Uterus (tissue), 4 donors: ENCODE data around the gene CFAP251. TPM values are rescaled to one million over a fixed set of nuclear protein-coding genes. Genes with fewer than 3 reads are reported as not detected.

ENCODE experiments used
- DNase-seq, 2 donors: peaks; one replicate each; pipeline ENCODE4 v3.0.0-alpha.2; 2019 to 2020
- H3K27ac ChIP-seq, 2 donors: fragments of 200-600 bp; sonication (generic); 1 replicate in 1 of 2; 2 replicates in 1 of 2; pipeline ENCODE4 v1.5.1; 2016 to 2018
- H3K27me3 ChIP-seq, 2 donors: fragments of 200-600 bp; sonication (generic); one replicate each; pipeline ENCODE4 v1.5.1; 2018 to 2019; ENCODE audit warnings: control low read depth in 1 of 2
- H3K36me3 ChIP-seq, 2 donors: fragments of 200-600 bp; sonication (generic); one replicate each; pipeline ENCODE4 v1.5.1; 2019; ENCODE audit warnings: control low read depth in 1 of 2
- H3K4me1 ChIP-seq, 2 donors: fragments of 200-600 bp; sonication (generic); one replicate each; pipeline ENCODE4 v1.5.1; 2018 to 2019; ENCODE audit warnings: control low read depth in 1 of 2
- H3K4me3 ChIP-seq, 2 donors: fragments of 200-600 bp; sonication (generic); 1 replicate in 1 of 2; 2 replicates in 1 of 2; pipeline ENCODE4 v1.5.1; 2018 to 2019; ENCODE audit warnings: mild to moderate bottlenecking in 1 of 2
- H3K9me3 ChIP-seq, 2 donors: fragments of 200-600 bp; sonication (generic); one replicate each; pipeline ENCODE4 v1.5.1; 2019; ENCODE audit warnings: control low read depth in 1 of 2
- POLR2A ChIP-seq, 2 donors: fragments of 450-650 bp; IDR thresholded peaks; one replicate each; pipeline ENCODE4 v1.6.1; 2016; ENCODE audit warnings: antibody characterized with exemption in 2 of 2, mild to moderate bottlenecking in 1 of 2, moderate library complexity in 1 of 2
- intact Hi-C: fragments of 100-400 bp; cut with DNase I; formaldehyde crosslinking; loops from one replicate; pipeline ENCODE4 v1.15.1; 2023; ENCODE audit warnings: low total_unique reads
- total RNA-seq, 4 donors: library from RNA; depleted of rRNA in 3 of 4; stranded (reverse); fragments of >200 nt in 3 of 4; gene quantifications; one replicate each; pipeline versions ENCODE4 v1.1.0 to v1.2.4, GENCODE V29; 2014 to 2023
- TF ChIP-seq, protein P1 (sequence below), 4 experiments: fragments of 200-600 bp in 2 of 4; fragments of 450-650 bp in 2 of 4; sonication (generic) in 2 of 4; IDR thresholded peaks; one replicate each; pipeline ENCODE4 v1.5.1; 2016 to 2019; ENCODE audit warnings: antibody characterized with exemption in 4 of 4, mild to moderate bottlenecking in 2 of 4, moderate library complexity in 1 of 4
- donor health status: DM: yes; HTN: yes; CAD: no.

The CFAP251 gene
- total RNA-seq, 4 donors from 2014 or later, result 5.9 to 135 (median 12.7) TPM

DNA sequence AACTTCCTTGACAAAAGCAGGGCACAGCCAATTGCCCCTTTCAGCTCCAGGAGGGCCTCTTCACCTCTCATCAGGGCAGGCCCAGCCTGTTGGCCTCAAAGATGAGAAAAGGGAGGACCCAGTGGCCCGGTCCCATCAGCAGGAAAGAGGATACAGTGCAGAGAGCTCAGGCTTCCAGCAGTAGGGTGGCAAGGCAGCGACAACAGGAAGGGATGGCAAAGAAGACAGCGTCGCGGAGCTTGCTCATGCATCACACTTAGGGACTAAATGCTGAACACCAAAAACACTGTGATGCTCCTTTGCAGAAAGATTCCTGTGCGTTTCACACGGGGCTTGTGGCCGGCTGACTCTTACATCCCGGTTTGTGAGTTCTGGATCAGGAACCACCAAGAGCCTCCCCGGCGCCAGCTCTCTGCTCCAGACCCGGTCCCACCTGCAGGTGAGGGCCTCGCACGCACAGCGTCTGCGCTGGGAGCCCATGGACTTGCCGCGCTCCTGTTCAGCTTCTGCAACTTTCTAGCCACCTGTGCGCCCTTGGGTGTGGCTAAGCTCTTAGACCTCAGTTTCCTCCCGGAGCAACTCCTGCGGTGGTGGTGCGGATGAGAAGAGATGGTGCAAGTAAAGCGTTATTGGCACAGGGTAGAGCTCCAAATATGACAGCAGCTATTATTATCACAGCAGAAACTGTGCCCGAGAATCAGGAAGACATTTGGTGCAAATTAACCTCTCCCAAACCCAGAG, 88.0 kb downstream of the CFAP251 start:
- Histone ChIP-seq H3K4me1 (peaks cover 0 to 6% of the 10 kb centered on the region in 2 donors), H3K27me3 (no peaks in the 10 kb centered on the region), H3K9me3 (no peaks in the 10 kb centered on the region), H3K4me3 (no peak overlapping the region), H3K36me3 (no peaks in the 10 kb centered on the region), H3K27ac (no peak overlapping the region)
- intact Hi-C loops, result no loop called here
- TF ChIP-seq POLR2A (IDR thresholded peaks at IDR 0.05), result no peak
- TF ChIP-seq, protein P1, sequence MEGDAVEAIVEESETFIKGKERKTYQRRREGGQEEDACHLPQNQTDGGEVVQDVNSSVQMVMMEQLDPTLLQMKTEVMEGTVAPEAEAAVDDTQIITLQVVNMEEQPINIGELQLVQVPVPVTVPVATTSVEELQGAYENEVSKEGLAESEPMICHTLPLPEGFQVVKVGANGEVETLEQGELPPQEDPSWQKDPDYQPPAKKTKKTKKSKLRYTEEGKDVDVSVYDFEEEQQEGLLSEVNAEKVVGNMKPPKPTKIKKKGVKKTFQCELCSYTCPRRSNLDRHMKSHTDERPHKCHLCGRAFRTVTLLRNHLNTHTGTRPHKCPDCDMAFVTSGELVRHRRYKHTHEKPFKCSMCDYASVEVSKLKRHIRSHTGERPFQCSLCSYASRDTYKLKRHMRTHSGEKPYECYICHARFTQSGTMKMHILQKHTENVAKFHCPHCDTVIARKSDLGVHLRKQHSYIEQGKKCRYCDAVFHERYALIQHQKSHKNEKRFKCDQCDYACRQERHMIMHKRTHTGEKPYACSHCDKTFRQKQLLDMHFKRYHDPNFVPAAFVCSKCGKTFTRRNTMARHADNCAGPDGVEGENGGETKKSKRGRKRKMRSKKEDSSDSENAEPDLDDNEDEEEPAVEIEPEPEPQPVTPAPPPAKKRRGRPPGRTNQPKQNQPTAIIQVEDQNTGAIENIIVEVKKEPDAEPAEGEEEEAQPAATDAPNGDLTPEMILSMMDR (IDR thresholded peaks at IDR 0.05), result no peak
- DNase-seq, result no peak

DNA sequence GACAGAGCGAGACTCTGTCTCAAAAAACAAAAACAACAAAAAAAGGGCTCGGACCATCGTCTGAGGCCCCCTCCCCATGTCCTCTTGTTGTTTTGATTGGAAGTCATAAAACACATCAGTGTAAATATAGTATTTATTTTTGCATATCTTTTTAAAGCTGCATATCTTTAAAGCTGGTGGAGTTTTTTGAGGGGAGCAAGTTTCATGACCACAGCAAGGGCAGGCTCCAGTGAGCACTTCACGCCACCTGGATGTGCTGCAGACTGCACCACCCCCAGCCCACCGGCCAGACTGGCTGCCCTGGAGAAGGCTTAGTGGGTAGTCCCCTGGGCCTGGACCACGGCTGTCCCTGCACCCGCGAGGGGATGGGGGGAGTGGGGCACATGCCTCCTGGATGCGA, 91.3 kb downstream of the CFAP251 start:
- no peak for TF ChIP-seq POLR2A (IDR thresholded peaks at IDR 0.05)
- TF ChIP-seq, protein P1 (IDR thresholded peaks at IDR 0.05), result no peak
- Histone ChIP-seq H3K4me3 (no peak overlapping the region), H3K27me3 (no peaks in the 10 kb centered on the region), H3K36me3 (no peaks in the 10 kb centered on the region), H3K9me3 (no peaks in the 10 kb centered on the region), H3K27ac (no peak overlapping the region), H3K4me1 (no peaks in the 10 kb centered on the region)
- intact Hi-C loops, result no loop called here
- DNase-seq, result no peak

DNA sequence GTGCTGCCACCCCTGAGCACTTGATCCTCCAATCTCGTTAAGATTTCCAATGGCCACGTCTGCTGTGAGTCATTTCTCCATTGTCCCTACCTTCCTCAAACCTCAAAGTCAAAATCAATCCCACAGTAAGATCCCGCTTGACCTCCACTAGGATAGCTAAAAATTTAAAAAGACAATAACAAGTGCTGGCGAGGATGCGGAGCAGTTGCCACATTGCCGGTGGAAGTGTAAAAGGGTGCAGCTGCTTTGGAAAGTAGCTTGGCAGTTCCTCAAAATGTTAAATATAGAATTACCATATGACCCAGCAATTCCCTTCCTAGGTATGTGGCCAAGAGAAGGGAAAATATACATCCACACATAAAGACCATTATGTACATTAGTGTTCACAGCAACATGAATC, 93.8 kb downstream of the CFAP251 start:
- H3K27me3 ChIP-seq, result no peaks in the 10 kb centered on the region
- no peak for DNase-seq
- H3K9me3 ChIP-seq, result no peaks in the 10 kb centered on the region
- H3K27ac ChIP-seq, result no peak overlapping the region
- H3K4me1 ChIP-seq, result no peaks in the 10 kb centered on the region
- no peak overlapping the region for H3K4me3 ChIP-seq
- intact Hi-C loops, result no loop called here
- H3K36me3 ChIP-seq, result no peaks in the 10 kb centered on the region
- TF ChIP-seq POLR2A (IDR thresholded peaks at IDR 0.05), result no peak

DNA sequence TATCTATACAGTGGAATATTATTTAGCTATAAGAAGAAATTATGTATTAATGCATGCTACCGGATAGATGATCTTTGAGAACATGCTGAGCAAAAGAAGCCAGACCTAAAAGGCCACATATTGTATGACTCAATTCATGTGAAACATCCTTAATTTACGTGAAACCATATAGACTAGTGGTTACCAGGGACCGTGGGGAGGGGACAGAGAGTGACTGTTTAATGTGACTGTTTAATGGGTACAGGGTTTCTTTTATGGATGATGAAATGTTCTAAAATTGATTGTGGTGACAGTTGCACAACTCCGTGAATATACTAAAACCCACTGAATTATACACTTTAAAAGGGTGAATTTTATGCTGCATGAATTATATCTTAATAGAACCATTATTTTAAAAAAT, 94.7 kb downstream of the CFAP251 start:
- no peak overlapping the region for H3K4me3 ChIP-seq
- H3K27me3 ChIP-seq, result no peaks in the 10 kb centered on the region
- no peak for TF ChIP-seq POLR2A (IDR thresholded peaks at IDR 0.05)
- TF ChIP-seq, protein P1 (IDR thresholded peaks at IDR 0.05), result no peak
- no peaks in the 10 kb centered on the region for H3K9me3 ChIP-seq
- H3K27ac ChIP-seq, result no peak overlapping the region
- no peaks in the 10 kb centered on the region for H3K36me3 ChIP-seq
- H3K4me1 ChIP-seq, result no peaks in the 10 kb centered on the region
- intact Hi-C loops, result no loop called here
- no peak for DNase-seq

DNA sequence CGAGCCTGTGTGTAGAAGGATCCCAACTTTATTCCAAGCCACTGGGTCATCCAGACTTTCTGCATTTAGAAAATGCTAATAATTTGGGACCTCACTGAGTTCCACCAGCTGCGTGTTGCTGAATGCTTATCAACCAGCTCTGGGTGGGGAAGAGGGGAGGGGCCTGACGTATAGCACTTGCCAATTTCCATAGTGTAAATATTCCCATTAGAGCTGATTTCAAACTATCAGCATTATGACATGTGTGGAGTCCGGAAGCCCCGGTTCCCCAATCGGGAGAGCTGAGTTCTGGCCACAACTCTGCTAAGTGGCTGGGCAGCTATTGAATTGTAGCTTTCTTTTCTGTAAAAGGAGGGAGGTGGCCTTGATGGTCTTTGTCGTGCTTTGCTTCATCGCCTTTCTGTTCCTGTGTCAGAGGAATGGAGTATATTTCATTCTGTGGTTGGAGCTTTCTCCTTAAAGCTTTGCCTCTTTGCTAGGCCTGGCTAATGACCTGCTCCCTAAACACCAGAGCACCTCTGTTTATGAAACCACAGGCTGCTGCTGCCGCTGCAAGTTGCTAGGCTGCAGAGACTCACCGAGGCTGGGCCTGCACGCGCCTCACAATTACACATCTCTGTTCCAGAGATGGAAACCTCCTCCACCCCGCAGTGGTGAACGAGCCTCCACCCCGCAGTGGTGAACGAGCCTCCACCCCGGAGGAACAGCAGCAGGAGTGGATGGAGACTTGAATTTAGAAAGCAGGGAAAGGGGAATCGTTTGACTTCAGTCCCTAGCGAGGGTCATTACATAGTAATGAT, 95.6 kb downstream of the CFAP251 start:
- no peaks in the 10 kb centered on the region for H3K27me3 ChIP-seq
- TF ChIP-seq POLR2A (IDR thresholded peaks at IDR 0.05), result no peak
- TF ChIP-seq, protein P1 (IDR thresholded peaks at IDR 0.05), result no peak
- intact Hi-C loops, result no loop called here
- no peak overlapping the region for H3K4me3 ChIP-seq
- no peaks in the 10 kb centered on the region for H3K36me3 ChIP-seq
- H3K9me3 ChIP-seq, result no peaks in the 10 kb centered on the region
- no peaks in the 10 kb centered on the region for H3K4me1 ChIP-seq
- no peak overlapping the region for H3K27ac ChIP-seq
- no peak for DNase-seq
